Stomach smooth muscle (tissue), 2 donors: ENCODE measurements around the gene PALD1.
"Not testable (repeated sequence)": the region's sequence is repeated elsewhere in the genome, so short reads cannot be mapped to it uniquely, and the experiment has no call there.

Experiments
- H3K27ac ChIP-seq: one replicate; pipeline ENCODE4 v1.7.0; 2013; ENCODE audit warnings: mild to moderate bottlenecking, low read length, inconsistent platforms
- H3K27me3 ChIP-seq, 2 donors: one replicate each; pipeline ENCODE4 v1.7.0; 2013; ENCODE audit warnings: low read length in 2 of 2; ENCODE audit not compliant: insufficient read depth in 2 of 2, control insufficient read depth in 1 of 2
- H3K36me3 ChIP-seq, 2 donors: one replicate each; pipeline ENCODE4 v1.7.0; 2013; ENCODE audit warnings: low read length in 2 of 2; ENCODE audit not compliant: control insufficient read depth in 2 of 2, insufficient read depth in 2 of 2
- H3K4me1 ChIP-seq: one replicate; pipeline ENCODE4 v1.7.0; 2013; ENCODE audit warnings: low read length; ENCODE audit not compliant: control insufficient read depth, insufficient read depth
- H3K4me3 ChIP-seq, 2 donors: one replicate each; pipeline ENCODE4 v1.7.0; 2013; ENCODE audit warnings: low read length in 2 of 2
- H3K9ac ChIP-seq, 2 donors: one replicate each; pipeline ENCODE4 v1.7.0; 2013; ENCODE audit warnings: low read length in 2 of 2, mild to moderate bottlenecking in 1 of 2
- H3K9me3 ChIP-seq, 2 donors: one replicate each; pipeline ENCODE4 v1.7.0; 2013; ENCODE audit warnings: low read length in 2 of 2; ENCODE audit not compliant: control insufficient read depth in 2 of 2
- donor health status: healthy.
- donor health status: Pancreatic carcinoma.

PALD1 gene

DNA sequence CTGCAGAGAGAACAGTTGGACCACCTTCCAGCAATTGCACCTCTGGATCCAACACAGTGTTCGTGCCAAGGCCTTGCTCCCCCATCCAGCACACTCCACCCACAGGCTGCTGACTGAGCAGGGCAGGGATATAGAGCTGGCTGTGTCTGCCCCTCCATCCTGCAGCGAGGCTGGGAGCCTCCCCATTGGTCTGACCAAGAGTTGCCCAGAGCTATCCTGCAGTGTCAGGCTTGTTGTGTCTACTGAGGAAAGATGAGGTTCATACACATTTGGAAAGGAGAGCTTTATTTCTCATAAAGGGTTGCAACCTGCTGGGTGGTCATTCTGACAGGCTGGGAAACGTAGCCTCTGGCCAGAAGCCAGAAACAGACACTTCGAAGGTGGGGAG, 96.9 kb downstream of the PALD1 start:
- Histone ChIP-seq H3K4me3 (peak overlapping the region in 1 of 2 donors; percentile 54), H3K27ac (peak overlapping the region; percentile 46), H3K9ac (no peak overlapping the region), H3K4me1 (peaks cover 15% of the 10 kb centered on the region), H3K36me3 (peaks cover 4 to 8% of the 10 kb centered on the region in 2 donors), H3K9me3 (no peaks in the 10 kb centered on the region), H3K27me3 (no peaks in the 10 kb centered on the region)

GRCh38 chr10:70575874-70576802, 97.6 kb downstream of the PALD1 start:
- Histone ChIP-seq H3K4me1 (peaks cover 15% of the 10 kb centered on the region), H3K27me3 (no peaks in the 10 kb centered on the region), H3K36me3 (peaks cover 4 to 6% of the 10 kb centered on the region in 2 donors), H3K9me3 (no peaks in the 10 kb centered on the region), H3K27ac (peak overlapping the region; percentile 46), H3K9ac (peak overlapping the region in 1 of 2 donors; percentile 36), H3K4me3 (peak overlapping the region; percentile 7 to 54)

- Histone ChIP-seq H3K9ac (peak overlapping the region in 1 of 2 donors; percentile 29), H3K36me3 (no peaks in the 10 kb centered on the region), H3K27ac (no peak overlapping the region), H3K4me3 (no peak overlapping the region), H3K27me3 (no peaks in the 10 kb centered on the region), H3K9me3 (no peaks in the 10 kb centered on the region), H3K4me1 (peaks cover 15% of the 10 kb centered on the region)
Measured at GRCh38 chr10:70576803-70577517, 98.4 kb downstream of the PALD1 start.

DNA sequence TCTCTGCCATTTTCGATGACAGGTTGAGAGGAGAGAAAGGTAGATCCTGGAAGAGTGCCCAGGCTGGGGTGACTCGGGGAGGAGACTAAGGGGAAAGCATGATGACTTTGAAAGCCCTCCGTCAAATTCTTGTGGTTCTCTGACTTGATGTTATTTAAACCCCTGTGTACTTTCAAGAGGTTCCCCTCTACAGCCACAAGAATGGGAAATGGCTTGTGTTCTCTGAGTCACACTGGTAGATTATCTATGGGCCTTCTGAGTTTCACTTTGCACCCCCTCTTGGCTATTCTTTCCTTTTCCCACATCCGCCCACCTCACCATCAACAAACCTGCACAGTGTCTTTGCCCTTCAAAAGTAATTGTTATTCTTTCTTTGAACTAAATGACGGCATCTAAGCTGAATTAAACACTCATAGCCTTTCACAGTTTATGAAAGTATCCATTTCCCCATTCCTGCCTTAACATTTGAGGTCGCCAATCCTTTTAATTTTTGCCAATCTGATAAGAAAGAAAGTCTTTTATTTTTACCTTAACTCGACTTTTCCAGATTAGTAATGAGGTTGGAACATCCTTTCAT, 99.9 kb downstream of the PALD1 start:
- peaks cover 15% of the 10 kb centered on the region for H3K4me1 ChIP-seq
- no peaks in the 10 kb centered on the region for H3K9me3 ChIP-seq
- H3K9ac ChIP-seq, result no peak overlapping the region
- no peak overlapping the region for H3K4me3 ChIP-seq
- no peak overlapping the region for H3K27ac ChIP-seq
- no peaks in the 10 kb centered on the region for H3K36me3 ChIP-seq
- no peaks in the 10 kb centered on the region for H3K27me3 ChIP-seq

- H3K4me3 ChIP-seq, result no peak overlapping the region
- H3K36me3 ChIP-seq, result no peaks in the 10 kb centered on the region
- no peaks in the 10 kb centered on the region for H3K9me3 ChIP-seq
- no peak overlapping the region for H3K9ac ChIP-seq
- H3K27me3 ChIP-seq, result no peaks in the 10 kb centered on the region
- peaks cover 15% of the 10 kb centered on the region for H3K4me1 ChIP-seq
- no peak overlapping the region for H3K27ac ChIP-seq
Measured at GRCh38 chr10:70579234-70580002, 100.9 kb downstream of the PALD1 start.

DNA sequence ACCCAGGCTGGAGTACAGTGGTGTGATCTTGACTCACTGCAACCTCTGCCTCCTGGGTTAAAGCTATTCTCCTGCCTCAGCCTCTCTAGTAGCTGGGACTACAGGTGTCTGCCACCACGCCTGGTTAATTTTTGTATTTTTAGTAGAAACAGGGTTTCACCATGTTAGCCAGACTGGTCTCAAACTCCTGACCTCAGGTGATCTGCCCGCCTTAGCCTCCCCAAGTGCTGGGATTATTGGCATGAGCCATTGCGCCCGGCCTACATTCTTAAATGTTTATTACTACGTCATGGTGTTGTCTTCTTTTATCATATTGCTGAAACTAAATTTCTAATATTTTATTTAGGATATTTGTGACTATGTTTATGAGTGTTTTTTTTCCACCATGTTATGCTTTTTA, 102.6 kb downstream of the PALD1 start:
- not testable (repeated sequence) for H3K9ac ChIP-seq, H3K27ac ChIP-seq, H3K27me3 ChIP-seq, H3K9me3 ChIP-seq, H3K4me3 ChIP-seq, H3K4me1 ChIP-seq, H3K36me3 ChIP-seq

DNA sequence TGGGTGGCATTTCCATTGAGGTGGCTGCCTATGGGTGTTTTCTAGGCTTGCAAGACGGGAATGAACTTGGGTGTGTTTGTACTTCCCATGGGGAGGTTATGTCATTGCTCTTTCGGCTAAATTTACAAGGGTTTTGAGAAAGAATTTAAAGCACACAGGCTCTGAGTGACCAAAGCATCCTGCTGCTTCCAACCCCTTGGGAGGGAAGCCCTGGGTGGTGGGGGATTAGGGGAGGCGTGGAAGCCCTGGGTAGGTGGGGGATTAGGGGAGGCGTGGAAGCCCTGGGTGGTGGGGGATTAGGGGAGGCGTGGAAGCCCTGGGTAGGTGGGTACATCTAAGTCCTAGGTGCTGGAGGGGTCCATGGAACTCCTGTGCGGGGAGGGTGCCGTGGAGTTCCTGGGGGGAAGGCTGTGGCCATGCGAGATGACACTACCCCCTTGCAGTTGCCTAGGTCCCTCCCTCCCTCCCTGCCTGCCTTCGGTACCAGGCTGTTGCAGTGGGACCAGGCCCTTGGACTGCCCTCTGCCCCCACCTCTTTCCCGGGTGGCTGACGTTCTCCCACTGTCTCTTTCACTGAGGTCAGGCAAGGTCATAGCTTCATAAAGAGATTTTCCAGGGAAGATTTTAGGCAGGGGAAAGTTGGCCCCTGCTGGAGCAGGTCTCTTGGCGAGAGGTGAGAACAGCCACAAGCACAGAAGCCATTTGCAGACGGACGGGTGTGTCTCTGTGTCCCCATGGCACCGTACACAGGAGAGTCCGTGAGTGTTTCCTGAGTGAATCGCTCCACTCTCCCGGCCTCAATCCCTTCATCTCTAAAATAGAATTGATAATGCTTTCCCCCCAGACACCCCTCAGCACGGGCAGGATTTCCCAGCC, 104.5 kb downstream of the PALD1 start:
- no peaks in the 10 kb centered on the region for H3K4me1 ChIP-seq
- H3K4me3 ChIP-seq, result no peak overlapping the region
- no peaks in the 10 kb centered on the region for H3K9me3 ChIP-seq
- no peak overlapping the region for H3K9ac ChIP-seq
- H3K36me3 ChIP-seq, result no peaks in the 10 kb centered on the region
- no peaks in the 10 kb centered on the region for H3K27me3 ChIP-seq
- H3K27ac ChIP-seq, result no peak overlapping the region

DNA sequence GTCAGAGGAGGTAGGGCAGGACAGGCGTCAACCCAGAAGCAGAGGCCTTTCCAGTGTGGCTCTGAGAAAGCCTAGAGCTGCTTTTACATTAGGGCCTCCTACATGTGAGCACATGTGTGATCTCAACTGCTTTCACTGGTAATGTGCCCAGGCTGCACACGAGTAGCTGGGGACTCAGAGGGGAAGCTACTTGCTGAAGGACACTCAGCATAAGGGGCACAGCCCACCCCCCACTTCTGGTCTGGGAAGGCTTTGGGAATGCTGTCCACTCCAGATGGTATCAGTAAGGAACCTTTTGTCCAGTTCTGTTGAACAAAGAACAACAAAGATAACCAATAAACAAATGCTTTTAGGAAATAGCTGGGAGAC, 105.1 kb downstream of the PALD1 start:
- no peak overlapping the region for H3K4me3 ChIP-seq
- H3K9me3 ChIP-seq, result no peaks in the 10 kb centered on the region
- no peaks in the 10 kb centered on the region for H3K27me3 ChIP-seq
- no peak overlapping the region for H3K9ac ChIP-seq
- no peak overlapping the region for H3K27ac ChIP-seq
- H3K4me1 ChIP-seq, result no peaks in the 10 kb centered on the region
- no peaks in the 10 kb centered on the region for H3K36me3 ChIP-seq

GRCh38 chr10:70584366-70584765, 105.8 kb downstream of the PALD1 start:
- Histone ChIP-seq H3K27me3 (no peaks in the 10 kb centered on the region), H3K36me3 (no peaks in the 10 kb centered on the region), H3K4me3 (no peak overlapping the region), H3K9ac (no peak overlapping the region), H3K4me1 (no peaks in the 10 kb centered on the region), H3K9me3 (no peaks in the 10 kb centered on the region), H3K27ac (no peak overlapping the region)
